Vagina (tissue), 2 donors: ENCODE data around the gene CRELD2. TPM values are rescaled to one million over a fixed set of nuclear protein-coding genes. Genes with fewer than 3 reads are reported as not detected.

ENCODE experiments used
- DNase-seq, 2 donors: peaks; one replicate each; pipeline ENCODE4 v3.0.0-alpha.2; 2017; ENCODE audit errors: extremely low spot score in 2 of 2
- H3K27ac ChIP-seq: fragments of 200-600 bp; sonication (generic); one replicate; pipeline ENCODE4 v1.5.1; 2019
- H3K27me3 ChIP-seq: fragments of 200-600 bp; sonication (generic); one replicate; pipeline ENCODE4 v1.5.1; 2019
- H3K36me3 ChIP-seq, 2 donors: fragments of 200-600 bp; sonication (generic); one replicate each; pipeline ENCODE4 v1.5.1; 2017 to 2019
- H3K4me1 ChIP-seq: fragments of 200-600 bp; sonication (generic); one replicate; pipeline ENCODE4 v1.5.1; 2019
- H3K4me3 ChIP-seq, 2 donors: fragments of 200-600 bp; sonication (generic); 1 replicate in 1 of 2; 2 replicates in 1 of 2; pipeline ENCODE4 v1.5.1; 2016 to 2019
- H3K9me3 ChIP-seq: fragments of 200-600 bp; sonication (generic); one replicate; pipeline ENCODE4 v1.5.1; 2019
- CTCF ChIP-seq, 3 experiments: fragments of 450-650 bp in 2 of 3; fragments of 200-600 bp in 1 of 3; sonication (generic) in 1 of 3; IDR thresholded peaks; one replicate each; pipeline ENCODE4 v1.5.1; 2017 to 2019; ENCODE audit warnings: antibody characterized with exemption in 3 of 3, mild to moderate bottlenecking in 2 of 3, moderate library complexity in 2 of 3
- POLR2A ChIP-seq, 2 donors: fragments of 450-650 bp; IDR thresholded peaks; one replicate each; pipeline ENCODE4 v1.6.1; 2017; ENCODE audit warnings: antibody characterized with exemption in 2 of 2, mild to moderate bottlenecking in 2 of 2, moderate library complexity in 2 of 2
- POLR2AphosphoS5 ChIP-seq, 2 donors: sonication (generic); formaldehyde crosslinking; IDR thresholded peaks; one replicate each; pipeline ENCODE4 v1.9.0; 2017; ENCODE audit warnings: antibody characterized with exemption in 2 of 2, mild to moderate bottlenecking in 2 of 2, low read depth in 1 of 2; ENCODE audit not compliant: insufficient read depth in 1 of 2
- intact Hi-C: fragments of 100-400 bp; cut with DNase I; formaldehyde crosslinking; loops from one replicate; pipeline ENCODE4 v1.15.1; 2023
- total RNA-seq: library from RNA; depleted of rRNA; stranded (reverse); fragments of >200 nt; gene quantifications from one replicate; pipeline ENCODE4 v1.2.3, GENCODE V29; 2016

CRELD2 gene
- total RNA-seq, 1 donor from 2014 or later = 34.4 TPM

GRCh38 chr22:49887702-49888101 lies 30.7 kb upstream of the CRELD2 start:
- Histone ChIP-seq H3K27me3 (no peaks in the 10 kb centered on the region), H3K4me1 (no peaks in the 10 kb centered on the region), H3K4me3 (no peak overlapping the region), H3K36me3 (peaks cover 0 to 31% of the 10 kb centered on the region in 2 donors), H3K27ac (no peak overlapping the region), H3K9me3 (no peaks in the 10 kb centered on the region)
- TF ChIP-seq POLR2AphosphoS5 (IDR thresholded peaks at IDR 0.05; ENCODE audit: insufficient read depth in 1 of 2, low read depth in 1 of 2) = no peak
- TF ChIP-seq CTCF (IDR thresholded peaks at IDR 0.05) = no peak
- TF ChIP-seq POLR2A (IDR thresholded peaks at IDR 0.05) = no peak
- DNase-seq = no peak
- intact Hi-C loops = no loop called here

- H3K36me3 ChIP-seq = peaks cover 0 to 26% of the 10 kb centered on the region in 2 donors
- no peaks in the 10 kb centered on the region for H3K27me3 ChIP-seq
- intact Hi-C loops = no loop called here
- H3K27ac ChIP-seq = no peak overlapping the region
- DNase-seq = no peak
- no peak overlapping the region for H3K4me3 ChIP-seq
- TF ChIP-seq POLR2A (IDR thresholded peaks at IDR 0.05) (no peak), POLR2AphosphoS5 (IDR thresholded peaks at IDR 0.05; ENCODE audit: insufficient read depth in 1 of 2, low read depth in 1 of 2) (no peak), CTCF (IDR thresholded peaks at IDR 0.05) (no peak)
- no peaks in the 10 kb centered on the region for H3K4me1 ChIP-seq
- H3K9me3 ChIP-seq = no peaks in the 10 kb centered on the region
These were observed 29.4 kb upstream of the CRELD2 start for GRCh38 chr22:49889071-49889470.

- TF ChIP-seq POLR2A (IDR thresholded peaks at IDR 0.05) = no peak
- TF ChIP-seq POLR2AphosphoS5 (IDR thresholded peaks at IDR 0.05; ENCODE audit: insufficient read depth in 1 of 2, low read depth in 1 of 2) = no peak
- no peak for TF ChIP-seq CTCF (IDR thresholded peaks at IDR 0.05)
- H3K4me3 ChIP-seq = no peak overlapping the region
- no peaks in the 10 kb centered on the region for H3K9me3 ChIP-seq
- H3K4me1 ChIP-seq = no peaks in the 10 kb centered on the region
- H3K27me3 ChIP-seq = no peaks in the 10 kb centered on the region
- no peak overlapping the region for H3K27ac ChIP-seq
- peaks cover 0 to 4% of the 10 kb centered on the region in 2 donors for H3K36me3 ChIP-seq
- no peak for DNase-seq
- intact Hi-C loops = no loop called here
These were observed 26.1 kb upstream of the CRELD2 start for GRCh38 chr22:49892226-49892899.

- peaks cover 0 to 4% of the 10 kb centered on the region in 2 donors for H3K36me3 ChIP-seq
- intact Hi-C loops = no loop called here
- TF ChIP-seq POLR2A (IDR thresholded peaks at IDR 0.05) (no peak), POLR2AphosphoS5 (IDR thresholded peaks at IDR 0.05; ENCODE audit: insufficient read depth in 1 of 2, low read depth in 1 of 2) (no peak), CTCF (IDR thresholded peaks at IDR 0.05) (no peak)
- no peaks in the 10 kb centered on the region for H3K27me3 ChIP-seq
- DNase-seq = no peak
- H3K27ac ChIP-seq = no peak overlapping the region
- no peaks in the 10 kb centered on the region for H3K4me1 ChIP-seq
- no peak overlapping the region for H3K4me3 ChIP-seq
- no peaks in the 10 kb centered on the region for H3K9me3 ChIP-seq
These were observed 25.4 kb upstream of the CRELD2 start for GRCh38 chr22:49893025-49893424.

- TF ChIP-seq POLR2AphosphoS5 (IDR thresholded peaks at IDR 0.05; ENCODE audit: insufficient read depth in 1 of 2, low read depth in 1 of 2) (no peak), CTCF (IDR thresholded peaks at IDR 0.05) (no peak), POLR2A (IDR thresholded peaks at IDR 0.05) (no peak)
These were observed 23.9 kb upstream of the CRELD2 start for GRCh38 chr22:49894322-49895054.

More at GRCh38 chr22:49894322-49895054, 23.9 kb upstream of the CRELD2 start:
- no peaks in the 10 kb centered on the region for H3K36me3 ChIP-seq
- H3K4me3 ChIP-seq = no peak overlapping the region
- H3K27ac ChIP-seq = no peak overlapping the region
- DNase-seq = no peak
- H3K9me3 ChIP-seq = no peaks in the 10 kb centered on the region
- no peaks in the 10 kb centered on the region for H3K27me3 ChIP-seq
- intact Hi-C loops = no loop called here
- no peaks in the 10 kb centered on the region for H3K4me1 ChIP-seq
